Heart left ventricle (tissue), 13 donors: Measurements from ENCODE around the gene OR2A5.
"Not testable (repeated sequence)": the region's sequence is repeated elsewhere in the genome, so short reads cannot be mapped to it uniquely, and the experiment has no call there.

Source experiments
- CTCF ChIP-seq, 12 donors: fragments of 200-600 bp; sonication (generic) in 4 of 12; IDR thresholded peaks; one replicate each; pipeline versions ENCODE4 v1.5.0 to v1.8.0; 2018 to 2022; ENCODE audit warnings: antibody characterized with exemption in 12 of 12, mild to moderate bottlenecking in 5 of 12
- POLR2A ChIP-seq, 2 donors: fragments of 450-650 bp; IDR thresholded peaks; one replicate each; pipeline ENCODE4 v1.6.1; 2017; ENCODE audit warnings: antibody characterized with exemption in 2 of 2, mild to moderate bottlenecking in 2 of 2, moderate library complexity in 2 of 2
- donor health status: ischemic (EF 13 %, LVEDD 7.1; RV severe dilation, severe dysfunction).
- donor health status: DM: no; HTN: yes; CAD: no.
- donor health status: DM: no; HTN: no; CAD: no.
- donor health status: ischemic (EF 25% LVEDD 6.9; RV normal size, moderate dysfunction).
- donor health status: ischemic (EF 25% LVEDD 5.7; RV mildly dilated, moderate dysfunction).
- donor health status: ischemic (EF 35%, LVEDD 5.7; RV mildly dilated, moderate dysfunction).
- donor health status: nonischemic (EF 11% LVEDD 7.7; RV severe dilation, severe dysfunction).
- donor health status: DM: yes; HTN: yes; CAD: no.
- donor health status: PGD.
- donor health status: ischemic (EF 29% LVEDD 5.4; RV normal size, mild dysfunction).
- donor health status: nonischemic (EF 23%, LVEDD 6.1; RV moderate dilation, normal function).

GRCh38 chr7:144050884-144051283 lies 2.1 kb downstream of the OR2A5 start:
- TF ChIP-seq POLR2A, CTCF (IDR thresholded peaks at IDR 0.05): not testable (repeated sequence)
